Activated B cell treated with CpG ODN at 0.5 μM for 24 hours (primary cell): ENCODE data around the gene PDZRN4. TPM values are rescaled to one million over a fixed set of nuclear protein-coding genes. Genes with fewer than 3 reads are reported as not detected.

Experiments
- ATAC-seq: fragments of 200-7000 bp; cut with Tn5 transposase; one replicate; pipeline ENCODE4 v1.10.0; 2021; ENCODE audit warnings: low read depth, mild to moderate bottlenecking, moderate library complexity
- CTCF ChIA-PET: fragments of 350-600 bp; sonication (Branson Sonifier 250); formaldehyde crosslinking; loops from one replicate; lab custom pipeline; 2021; ENCODE audit warnings: antibody characterized with exemption; lab: Charles Lee
- POLR2A ChIA-PET: fragments of 350-600 bp; sonication (Branson Sonifier 250); formaldehyde crosslinking; loops from one replicate; lab custom pipeline; 2021; ENCODE audit warnings: antibody characterized with exemption; lab: Charles Lee
- DNase-seq: peaks from one replicate; pipeline ENCODE4 v3.0.0; 2022
- H3K27ac Mint-ChIP-seq: one replicate; pipeline ENCODE4 v1.8.0; 2020; ENCODE audit warnings: mixed read lengths
- H3K27me3 Mint-ChIP-seq: one replicate; pipeline ENCODE4 v1.8.0; 2021; ENCODE audit warnings: mixed read lengths
- H3K36me3 Mint-ChIP-seq: one replicate; pipeline ENCODE4 v1.8.0; 2021; ENCODE audit warnings: low read depth, mixed read lengths
- H3K4me1 Mint-ChIP-seq: one replicate; pipeline ENCODE4 v1.8.0; 2021; ENCODE audit warnings: mixed read lengths
- H3K4me3 Mint-ChIP-seq: one replicate; pipeline ENCODE4 v1.8.0; 2020; ENCODE audit warnings: mild to moderate bottlenecking, mixed read lengths
- H3K9me3 Mint-ChIP-seq: one replicate; pipeline ENCODE4 v1.8.0; 2020; ENCODE audit warnings: mixed read lengths
- intact Hi-C: fragments of 100-400 bp; cut with micrococcal nuclease; formaldehyde crosslinking; loops from one replicate; pipeline ENCODE4 v1.15.1; 2024
- total RNA-seq: library from RNA; stranded (reverse); gene quantifications from 2 replicates; pipeline ENCODE4 v1.2.3, GENCODE V29; 2022
- TF ChIP-seq, protein P1 (sequence below): fragments of 200-600 bp; IDR thresholded peaks from one replicate; pipeline ENCODE4 v1.8.0; 2022; ENCODE audit warnings: antibody characterized with exemption, mild to moderate bottlenecking

PDZRN4 gene
- total RNA-seq, 1 donor from 2014 or later = not detected

- H3K4me3 Mint-ChIP-seq = no peak overlapping the region
- H3K4me1 Mint-ChIP-seq = no peaks in the 10 kb centered on the region
- TF ChIP-seq, protein P1, sequence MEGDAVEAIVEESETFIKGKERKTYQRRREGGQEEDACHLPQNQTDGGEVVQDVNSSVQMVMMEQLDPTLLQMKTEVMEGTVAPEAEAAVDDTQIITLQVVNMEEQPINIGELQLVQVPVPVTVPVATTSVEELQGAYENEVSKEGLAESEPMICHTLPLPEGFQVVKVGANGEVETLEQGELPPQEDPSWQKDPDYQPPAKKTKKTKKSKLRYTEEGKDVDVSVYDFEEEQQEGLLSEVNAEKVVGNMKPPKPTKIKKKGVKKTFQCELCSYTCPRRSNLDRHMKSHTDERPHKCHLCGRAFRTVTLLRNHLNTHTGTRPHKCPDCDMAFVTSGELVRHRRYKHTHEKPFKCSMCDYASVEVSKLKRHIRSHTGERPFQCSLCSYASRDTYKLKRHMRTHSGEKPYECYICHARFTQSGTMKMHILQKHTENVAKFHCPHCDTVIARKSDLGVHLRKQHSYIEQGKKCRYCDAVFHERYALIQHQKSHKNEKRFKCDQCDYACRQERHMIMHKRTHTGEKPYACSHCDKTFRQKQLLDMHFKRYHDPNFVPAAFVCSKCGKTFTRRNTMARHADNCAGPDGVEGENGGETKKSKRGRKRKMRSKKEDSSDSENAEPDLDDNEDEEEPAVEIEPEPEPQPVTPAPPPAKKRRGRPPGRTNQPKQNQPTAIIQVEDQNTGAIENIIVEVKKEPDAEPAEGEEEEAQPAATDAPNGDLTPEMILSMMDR = no peak
- ATAC-seq = no peak
- intact Hi-C loops = loop anchor here (2.0 kb wide), 1 partner anchor 967 kb away; no protein-coding TSS in a partner anchor
- peaks cover 4% of the 10 kb centered on the region for H3K9me3 Mint-ChIP-seq
- no peak for DNase-seq
- H3K27ac Mint-ChIP-seq = no peak overlapping the region
- CTCF ChIA-PET = no interaction called here
- H3K36me3 Mint-ChIP-seq = no peaks in the 10 kb centered on the region
- POLR2A ChIA-PET = no interaction called here
- H3K27me3 Mint-ChIP-seq = no peaks in the 10 kb centered on the region
These were observed 177.6 kb downstream of the PDZRN4 start for GRCh38 chr12:41365653-41366171.

DNA sequence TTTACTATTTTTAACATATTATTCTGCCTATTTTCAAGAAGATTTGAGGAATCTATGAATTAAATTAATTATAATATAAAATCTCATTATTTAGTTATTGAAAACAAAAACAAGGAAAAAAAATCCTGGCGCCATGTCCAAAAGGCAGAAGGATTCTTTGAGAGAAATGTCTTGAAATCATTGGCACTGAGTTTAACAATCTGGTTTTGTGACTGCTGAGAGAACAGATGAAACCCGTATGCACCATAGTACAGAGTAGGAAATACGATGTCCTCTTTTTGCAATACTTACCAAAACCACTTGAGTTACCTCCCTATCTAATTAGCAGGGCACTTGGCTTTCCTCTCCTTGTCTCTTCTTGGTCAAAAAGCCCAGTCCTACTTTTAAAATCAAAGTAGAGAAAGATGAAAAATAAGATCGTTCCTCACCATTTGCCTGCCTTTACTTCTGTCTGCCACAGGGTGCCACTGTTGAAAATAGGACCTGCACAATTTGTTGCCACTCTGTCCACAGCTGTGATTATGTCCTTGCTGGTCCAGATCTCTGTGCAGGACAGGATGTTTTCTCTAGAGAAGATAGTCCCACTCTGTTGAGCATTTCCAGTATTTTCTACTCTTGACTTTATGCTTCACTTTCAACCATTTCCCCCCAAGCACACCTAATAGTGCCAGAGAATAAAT lies 179.7 kb downstream of the PDZRN4 start:
- Mint-ChIP-seq H3K36me3 (no peaks in the 10 kb centered on the region), H3K27me3 (no peaks in the 10 kb centered on the region), H3K9me3 (peaks cover 11% of the 10 kb centered on the region), H3K4me3 (no peak overlapping the region), H3K27ac (no peak overlapping the region), H3K4me1 (no peaks in the 10 kb centered on the region)
- ATAC-seq = no peak
- TF ChIP-seq, protein P1 = no peak
- CTCF ChIA-PET = interaction anchor here (1.6 kb wide), 1 partner anchor 656 kb away, joined by 4 read pairs; no protein-coding TSS in a partner anchor
- intact Hi-C loops = loop anchor here (2.0 kb wide), 2 partner anchors 737 to 965 kb away; no protein-coding TSS in a partner anchor
- POLR2A ChIA-PET = no interaction called here
- DNase-seq = no peak

DNA sequence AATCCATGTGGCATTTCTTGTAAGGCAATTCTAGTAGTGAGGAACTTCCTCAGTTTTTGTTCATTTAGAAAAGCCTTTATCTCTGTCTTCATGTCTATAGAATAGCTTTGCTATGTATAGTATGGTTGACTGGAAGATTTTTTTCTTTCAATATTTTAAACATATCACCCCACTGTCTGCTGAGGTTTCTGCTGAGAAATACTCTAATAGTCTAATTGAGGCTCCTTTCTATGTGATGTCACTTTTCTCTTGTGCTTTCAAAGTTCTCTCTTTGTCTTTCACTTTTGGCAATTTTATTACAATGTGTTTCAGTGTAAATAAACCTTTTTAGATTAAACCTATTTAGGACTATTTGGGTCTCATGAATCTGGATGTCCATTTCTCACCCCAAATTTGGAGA lies 192.8 kb downstream of the PDZRN4 start:
- Mint-ChIP-seq H3K4me3 (no peak overlapping the region), H3K4me1 (no peaks in the 10 kb centered on the region), H3K27ac (no peak overlapping the region), H3K9me3 (peaks cover 11% of the 10 kb centered on the region), H3K27me3 (no peaks in the 10 kb centered on the region), H3K36me3 (no peaks in the 10 kb centered on the region)
- no peak for ATAC-seq
- CTCF ChIA-PET = no interaction called here
- POLR2A ChIA-PET = no interaction called here
- TF ChIP-seq, protein P1 = no peak
- intact Hi-C loops = no loop called here
- no peak for DNase-seq

DNA sequence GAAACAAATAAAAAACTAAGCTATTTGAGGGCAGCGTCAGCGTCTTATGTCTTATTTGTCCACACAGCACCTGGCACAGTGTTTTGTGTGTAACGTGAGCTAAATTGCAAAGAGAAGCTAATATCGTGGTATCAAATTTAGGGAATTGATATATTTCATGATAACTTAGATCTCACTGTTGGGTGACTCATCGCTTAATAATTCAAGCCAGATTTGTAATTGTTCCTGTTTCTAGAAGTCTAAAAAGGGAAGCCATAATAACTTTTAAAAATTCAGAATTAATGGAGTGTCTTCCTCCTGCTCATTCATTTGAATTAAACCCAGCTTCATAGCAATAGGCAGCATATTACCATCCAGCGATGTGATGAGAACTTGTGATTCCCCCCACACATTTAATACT lies 214.7 kb downstream of the PDZRN4 start:
- Mint-ChIP-seq H3K27ac (no peak overlapping the region), H3K36me3 (no peaks in the 10 kb centered on the region), H3K4me3 (no peak overlapping the region), H3K27me3 (no peaks in the 10 kb centered on the region), H3K4me1 (no peaks in the 10 kb centered on the region), H3K9me3 (peaks cover 10% of the 10 kb centered on the region)
- DNase-seq = no peak
- CTCF ChIA-PET = no interaction called here
- TF ChIP-seq, protein P1 = no peak
- POLR2A ChIA-PET = no interaction called here
- intact Hi-C loops = no loop called here
- no peak for ATAC-seq

GRCh38 chr12:41407232-41407799 lies 219.2 kb downstream of the PDZRN4 start:
- H3K4me1 Mint-ChIP-seq = no peaks in the 10 kb centered on the region
- CTCF ChIA-PET = no interaction called here
- H3K27ac Mint-ChIP-seq = no peak overlapping the region
- no peak overlapping the region for H3K4me3 Mint-ChIP-seq
- TF ChIP-seq, protein P1 = no peak
- POLR2A ChIA-PET = no interaction called here
- no peaks in the 10 kb centered on the region for H3K36me3 Mint-ChIP-seq
- ATAC-seq (no peak), DNase-seq (no peak)
- intact Hi-C loops = no loop called here
- H3K9me3 Mint-ChIP-seq = peaks cover 10% of the 10 kb centered on the region
- H3K27me3 Mint-ChIP-seq = no peaks in the 10 kb centered on the region
